GM18907 (cell line): ENCODE data around the gene CCDC43.
"Not testable (repeated sequence)": the region's sequence is repeated elsewhere in the genome, so short reads cannot be mapped to it uniquely, and the experiment has no call there.

Experiments
- ATAC-seq: cut with Tn5 transposase; IDR thresholded peaks from one replicate; pipeline ENCODE4 v1.9.1; 2021; ENCODE audit warnings: mild to moderate bottlenecking, moderate library complexity; ENCODE audit not compliant: unreplicated experiment

CCDC43 gene

GRCh38 chr17:44672479-44673093, 17.0 kb downstream of the CCDC43 start:
- no peak for ATAC-seq

GRCh38 chr17:44666006-44666405, 23.6 kb downstream of the CCDC43 start:
- ATAC-seq: no peak

- ATAC-seq: no peak
These were observed 24.7 kb downstream of the CCDC43 start for GRCh38 chr17:44664867-44665266.

- ATAC-seq: no peak
These were observed 26.5 kb downstream of the CCDC43 start for GRCh38 chr17:44663095-44663494.

- ATAC-seq: no peak
These were observed 27.7 kb downstream of the CCDC43 start for GRCh38 chr17:44661835-44662234.

GRCh38 chr17:44655983-44656710, 33.4 kb downstream of the CCDC43 start, which contains the start of gene MEIOC:
TSS of gene MEIOC (plus strand) at chr17:44656468. CDS start at chr17:44656614, 146 bp downstream.
- no peak for ATAC-seq

- no peak for ATAC-seq
These were observed 35.6 kb downstream of the CCDC43 start for GRCh38 chr17:44653954-44654353.

GRCh38 chr17:44653384-44653783, 36.2 kb downstream of the CCDC43 start:
- ATAC-seq: no peak

- no peak for ATAC-seq
These were observed 36.8 kb downstream of the CCDC43 start for GRCh38 chr17:44652727-44653126.

GRCh38 chr17:44651228-44651627, 38.3 kb downstream of the CCDC43 start:
- ATAC-seq: no peak

GRCh38 chr17:44648963-44649362, 40.6 kb downstream of the CCDC43 start:
- no peak for ATAC-seq

- no peak for ATAC-seq
These were observed 41.8 kb downstream of the CCDC43 start for GRCh38 chr17:44647736-44648135.

GRCh38 chr17:44646280-44646679, 43.3 kb downstream of the CCDC43 start:
- no peak for ATAC-seq

- ATAC-seq: no peak
These were observed 44.2 kb downstream of the CCDC43 start for GRCh38 chr17:44645341-44645740.

GRCh38 chr17:44642834-44643233, 46.7 kb downstream of the CCDC43 start:
- ATAC-seq: no peak

GRCh38 chr17:44637066-44637465, 52.5 kb downstream of the CCDC43 start:
- no peak for ATAC-seq

GRCh38 chr17:44636562-44636961, 53.0 kb downstream of the CCDC43 start:
- ATAC-seq: no peak

- ATAC-seq: not testable (repeated sequence)
These were observed 55.2 kb downstream of the CCDC43 start for GRCh38 chr17:44634401-44634800.

GRCh38 chr17:44633998-44634397, 55.6 kb downstream of the CCDC43 start:
- no peak for ATAC-seq

- ATAC-seq: no peak
These were observed 58.9 kb downstream of the CCDC43 start for GRCh38 chr17:44630703-44631102.

GRCh38 chr17:44629314-44629713, 60.3 kb downstream of the CCDC43 start:
- ATAC-seq: no peak
